ENCODE data around the gene CBLN3. TPM values are rescaled to one million over a fixed set of nuclear protein-coding genes. Genes with fewer than 3 reads are reported as not detected.
"Not testable (repeated sequence)": the region's sequence is repeated elsewhere in the genome, so short reads cannot be mapped to it uniquely, and the experiment has no call there.

CBLN3 gene
- total and polyA plus RNA-seq, 9 of the 15 experiments (the other 6 are each of a cell fraction or from before 2014, with no cell fraction given): 0.05 to 0.59 (median 0.26) TPM; not detected in 1

- TF ChIP-seq CLOCK (CRISPR knock-in tag; IDR thresholded peaks at IDR 0.05; ENCODE audit: borderline replicate concordance): no peak
Measured at GRCh38 chr14:24456980-24457379, 27.5 kb upstream of the CBLN3 start (continued).

GRCh38 chr14:24450828-24451227 is 21.4 kb upstream of the CBLN3 start:
- POLR2A ChIA-PET; H3K79me2 ChIP-seq (ENCODE audit: control insufficient read depth, insufficient read depth, low read length); CTCF ChIA-PET (ENCODE audit: low intra/inter-chr PET ratio); H3K9me3 ChIP-seq (replicated peaks; ENCODE audit: control insufficient read depth, insufficient read depth, low read depth, low read length); H3K36me3 ChIP-seq (ENCODE audit: control insufficient read depth, insufficient read depth, low read length); H2AFZ ChIP-seq (ENCODE audit: low read depth, low read length); H4K20me1 ChIP-seq (replicated peaks; ENCODE audit: control insufficient read depth, insufficient read depth, low read length); H3K4me3 ChIP-seq; H3K9me1 ChIP-seq (ENCODE audit: control insufficient read depth, insufficient read depth, low read length); H3K4me1 ChIP-seq (replicated peaks in 1 of 2; ENCODE audit: control insufficient read depth in 2 of 2, insufficient read depth in 2 of 2, low read length in 2 of 2); H3K27me3 ChIP-seq (ENCODE audit: control insufficient read depth in 2 of 2, insufficient read depth in 2 of 2, low read length in 2 of 2); H3K27ac ChIP-seq (ENCODE audit: extremely low read depth, low read depth, low read length); DNase-seq (ENCODE audit: extremely low read depth in 1 of 4, low spot score in 3 of 4); H3K9ac ChIP-seq (ENCODE audit: insufficient read depth in 1 of 2, low read depth in 2 of 2, low read length in 2 of 2); ATAC-seq; H3K4me2 ChIP-seq (ENCODE audit: insufficient read depth, low read length); in situ Hi-C loops (cut with MboI); FAIRE-seq; BruUV-seq (replicated peaks); intact Hi-C loops (cut with micrococcal nuclease): not testable (repeated sequence)
- WGBS (ENCODE audit: insufficient coverage, low coverage, missing lambda C conversion rate): 5% methylated on average over 2 of the region's 2 CpGs
